Measurements from ENCODE around the gene CHTOP.

DNA sequence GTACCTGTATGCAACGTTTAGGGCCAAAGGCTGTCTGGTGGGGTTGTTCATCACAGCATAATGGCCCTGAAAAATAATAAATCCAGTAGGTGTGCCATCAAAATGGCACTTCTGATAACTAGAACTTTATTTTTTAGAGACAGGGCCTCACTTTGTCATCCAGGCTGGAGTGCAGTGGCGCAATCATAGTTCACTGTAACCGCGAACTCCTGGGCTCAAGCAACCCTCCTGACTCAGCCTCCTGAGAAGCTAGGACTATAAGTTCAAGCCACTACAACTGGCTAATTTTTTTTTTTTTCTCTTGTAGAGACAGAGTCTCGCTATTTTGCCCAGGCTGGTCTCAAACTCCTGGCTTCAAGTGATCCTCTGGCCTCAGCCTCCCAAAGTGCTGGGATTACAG lies 29.3 kb downstream of the CHTOP start:
- TF ChIP-seq SRSF1 (optimal IDR thresholded peaks at IDR 0.05; ENCODE audit: low read depth, low read length) = no peak
- no peak for TF ChIP-seq CBX5 (CRISPR knock-in tag; IDR thresholded peaks at IDR 0.05; ENCODE audit: borderline replicate concordance)
- no peak for TF ChIP-seq ZSCAN9 (CRISPR knock-in tag; IDR thresholded peaks at IDR 0.05; ENCODE audit: borderline replicate concordance)
- TF ChIP-seq TFDP2 (CRISPR knock-in tag; IDR thresholded peaks at IDR 0.05) = no peak
- TF ChIP-seq ZNF770 (CRISPR knock-in tag; IDR thresholded peaks at IDR 0.05) = no peak

Data from HepG2 (cell line).